RWPE1 (cell line): ENCODE results near the gene SMIM38.
"Not testable (repeated sequence)": the region's sequence is repeated elsewhere in the genome, so short reads cannot be mapped to it uniquely, and the experiment has no call there.

Source experiments
- CTCF ChIA-PET: fragments of 350-600 bp; sonication (Branson Sonifier 250); formaldehyde crosslinking; extraction: SDS; loops from one replicate; lab custom pipeline; 2021; lab: Yijun Ruan, JAX
- POLR2A ChIA-PET: fragments of 400-600 bp; formaldehyde crosslinking; extraction: SDS; loops from one replicate; lab custom pipeline; 2020; ENCODE audit warnings: antibody characterized with exemption; ENCODE audit not compliant: low non-redundant PET; lab: Yijun Ruan, JAX
- DNase-seq: peaks from one replicate; pipeline ENCODE4 v3.0.0; 2012; ENCODE audit warnings: low spot score
- H3K27ac ChIP-seq: fragments of 450-650 bp; 2 replicates; pipeline ENCODE4 v1.5.1; 2017
- TF ChIP-seq, protein P1 (sequence below): fragments of 450-650 bp; conservative IDR thresholded peaks from 2 replicates; pipeline ENCODE4 v1.5.1; 2017; ENCODE audit warnings: low read depth, mild to moderate bottlenecking

Gene SMIM38

DNA sequence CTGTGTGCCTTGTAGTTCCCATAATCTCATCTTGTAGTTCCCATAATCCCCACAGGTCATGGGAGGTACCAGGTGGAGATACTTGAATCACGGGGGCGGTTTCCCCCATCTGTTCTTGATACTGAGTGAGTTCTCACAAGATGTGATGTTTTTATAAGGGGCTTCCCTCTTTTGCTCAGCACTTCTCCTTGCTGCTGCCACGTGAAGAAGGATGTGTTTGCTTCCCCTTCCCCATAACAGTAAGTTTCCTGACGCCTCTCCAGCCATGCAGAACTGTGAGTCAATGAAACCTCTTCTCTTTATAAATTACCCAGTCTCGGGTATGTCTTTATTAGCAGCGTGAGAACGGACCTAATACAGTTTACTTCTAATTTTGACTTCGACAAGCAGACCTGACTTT is 14.0 kb upstream of the SMIM38 start:
- TF ChIP-seq, protein P1, sequence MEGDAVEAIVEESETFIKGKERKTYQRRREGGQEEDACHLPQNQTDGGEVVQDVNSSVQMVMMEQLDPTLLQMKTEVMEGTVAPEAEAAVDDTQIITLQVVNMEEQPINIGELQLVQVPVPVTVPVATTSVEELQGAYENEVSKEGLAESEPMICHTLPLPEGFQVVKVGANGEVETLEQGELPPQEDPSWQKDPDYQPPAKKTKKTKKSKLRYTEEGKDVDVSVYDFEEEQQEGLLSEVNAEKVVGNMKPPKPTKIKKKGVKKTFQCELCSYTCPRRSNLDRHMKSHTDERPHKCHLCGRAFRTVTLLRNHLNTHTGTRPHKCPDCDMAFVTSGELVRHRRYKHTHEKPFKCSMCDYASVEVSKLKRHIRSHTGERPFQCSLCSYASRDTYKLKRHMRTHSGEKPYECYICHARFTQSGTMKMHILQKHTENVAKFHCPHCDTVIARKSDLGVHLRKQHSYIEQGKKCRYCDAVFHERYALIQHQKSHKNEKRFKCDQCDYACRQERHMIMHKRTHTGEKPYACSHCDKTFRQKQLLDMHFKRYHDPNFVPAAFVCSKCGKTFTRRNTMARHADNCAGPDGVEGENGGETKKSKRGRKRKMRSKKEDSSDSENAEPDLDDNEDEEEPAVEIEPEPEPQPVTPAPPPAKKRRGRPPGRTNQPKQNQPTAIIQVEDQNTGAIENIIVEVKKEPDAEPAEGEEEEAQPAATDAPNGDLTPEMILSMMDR, result no peak
- DNase-seq, result no peak
- CTCF ChIA-PET, result interaction anchor here (0.6 kb wide), 1 partner anchor 856 kb away, joined by 4 read pairs; no protein-coding TSS in a partner anchor
- POLR2A ChIA-PET, result no interaction called here
- no peak overlapping the region for H3K27ac ChIP-seq

DNA sequence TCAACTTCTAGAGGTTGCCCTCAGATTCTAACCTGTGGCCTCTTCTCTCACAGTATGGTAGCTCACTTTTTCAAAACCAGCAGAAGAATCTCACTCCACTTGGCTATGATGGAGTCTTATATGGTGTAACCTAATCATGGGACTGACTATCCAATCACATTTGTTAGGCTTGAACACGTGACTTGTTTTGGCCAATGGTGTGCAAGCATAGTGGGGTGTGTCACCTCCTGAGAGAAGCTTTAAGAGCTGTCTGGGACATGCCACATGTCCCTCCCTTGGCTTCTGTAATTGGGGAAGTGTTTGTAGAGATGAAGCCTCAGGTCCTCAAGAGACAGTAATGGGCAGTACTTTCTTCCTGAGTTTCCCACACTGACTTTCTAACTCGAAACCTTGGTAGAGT is 12.8 kb upstream of the SMIM38 start:
- CTCF ChIA-PET, result interaction anchor here (0.7 to 1.4 kb wide), 2 partner anchors 11 to 15 kb away, joined by 3 to 4 read pairs; no protein-coding TSS in a partner anchor
- no peak for DNase-seq

DNA sequence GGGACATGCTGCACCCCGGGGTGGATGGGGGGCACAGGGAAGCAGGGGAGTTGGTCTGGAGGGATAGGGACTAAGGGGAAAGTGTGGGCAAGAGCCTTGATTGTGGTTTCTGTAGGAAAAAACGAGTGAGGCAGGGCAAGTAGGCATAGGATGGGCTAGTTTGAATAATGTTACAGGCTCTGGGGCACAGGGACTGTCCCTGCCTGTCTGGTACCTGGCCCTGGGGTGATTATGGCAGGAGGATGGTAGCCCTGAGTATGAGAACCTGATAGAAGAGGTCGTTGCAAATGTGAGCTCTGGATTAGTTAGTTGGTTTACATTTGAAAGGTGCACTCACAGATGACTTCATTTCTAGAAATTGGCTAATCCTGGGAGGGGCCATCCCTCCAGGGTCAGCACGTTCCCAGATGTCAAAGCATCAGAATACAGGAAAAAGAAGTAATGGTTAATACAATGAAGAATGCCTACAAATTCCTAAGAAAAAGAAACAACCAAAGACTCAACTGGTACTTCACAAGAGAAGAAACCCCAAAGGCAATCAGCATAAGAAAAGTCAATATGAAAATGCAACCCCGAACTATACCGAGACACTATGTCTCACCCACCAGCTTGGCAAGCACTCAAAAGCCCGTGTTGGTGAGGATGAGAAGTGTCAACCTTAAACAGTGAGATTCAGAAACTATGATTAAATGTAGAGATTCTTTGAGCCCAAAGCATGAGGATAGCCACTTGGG is 11.3 kb upstream of the SMIM38 start:
- ChIA-PET POLR2A (no interaction called here), CTCF (interaction anchor here (0.7 kb wide), 1 partner anchor 148 kb away, joined by 3 read pairs; no protein-coding TSS in a partner anchor)
- H3K27ac ChIP-seq, result peak overlapping the region; percentile 49
- TF ChIP-seq, protein P1, result no peak
- DNase-seq, result no peak

More for the DNA sequence above, 12.8 kb upstream of the SMIM38 start:
- H3K27ac ChIP-seq, result no peak overlapping the region
- POLR2A ChIA-PET, result no interaction called here
- TF ChIP-seq, protein P1, result no peak

DNA sequence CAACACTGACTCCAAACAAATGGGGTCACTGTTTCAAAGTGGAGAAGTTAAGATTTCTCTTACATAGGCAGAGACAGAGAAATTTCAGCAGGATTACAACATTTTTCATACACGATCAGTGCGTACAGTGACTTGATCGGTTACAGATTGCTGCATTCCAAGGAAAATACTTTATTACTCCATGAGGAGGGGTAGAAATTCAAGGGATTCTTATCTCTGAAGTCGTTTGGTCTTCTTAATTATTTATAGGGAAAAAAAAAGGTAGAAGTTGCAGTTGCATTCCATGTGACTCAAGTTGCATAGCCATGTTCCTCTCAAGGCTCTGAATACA is 10.7 kb upstream of the SMIM38 start:
- ChIA-PET POLR2A (no interaction called here), CTCF (no interaction called here)
- H3K27ac ChIP-seq, result no peak overlapping the region
- no peak for DNase-seq
- TF ChIP-seq, protein P1, result no peak

DNA sequence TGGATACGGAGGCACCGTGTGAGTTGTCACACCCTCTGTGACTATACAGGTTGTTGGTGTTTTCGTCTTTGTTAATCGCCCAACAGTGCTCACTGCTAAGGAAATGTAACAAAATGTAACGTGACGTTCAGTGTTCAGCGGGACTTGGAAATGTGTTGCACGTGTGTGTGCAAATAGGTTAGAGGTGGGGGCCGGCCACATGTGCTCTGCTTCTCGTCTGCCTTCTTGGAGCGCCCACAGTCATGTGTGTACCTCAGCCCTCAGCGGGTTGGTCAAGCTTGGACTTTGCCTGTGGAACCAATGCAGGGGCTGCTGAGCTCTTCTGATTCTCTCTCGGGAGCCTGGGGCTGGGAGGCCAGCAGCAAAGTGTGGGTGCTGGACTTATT is 7.4 kb upstream of the SMIM38 start:
- POLR2A ChIA-PET, result no interaction called here
- TF ChIP-seq, protein P1, result no peak
- no peak for DNase-seq
- CTCF ChIA-PET, result no interaction called here
- no peak overlapping the region for H3K27ac ChIP-seq

DNA sequence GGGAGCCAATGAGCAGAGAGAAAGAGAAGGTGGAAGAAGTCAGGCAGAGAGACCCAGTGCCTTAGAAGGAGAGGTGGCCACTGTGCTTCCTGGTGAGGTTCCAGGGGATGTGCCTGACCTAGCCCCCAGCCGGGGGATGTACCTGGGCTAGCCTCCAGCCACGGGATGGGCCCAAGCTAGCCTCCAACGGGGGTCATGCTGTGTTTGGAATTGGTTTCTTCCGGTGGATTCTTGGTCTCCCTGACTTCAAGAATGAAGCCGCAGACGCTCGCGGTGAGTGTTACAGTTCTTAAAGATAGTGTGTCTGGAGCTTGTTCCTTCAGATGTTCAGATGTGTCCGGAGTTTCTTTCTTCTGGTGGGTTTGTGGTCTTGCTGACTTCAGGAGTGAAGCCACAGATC is 6.9 kb upstream of the SMIM38 start:
- CTCF ChIA-PET, result no interaction called here
- TF ChIP-seq, protein P1, result no peak
- no peak overlapping the region; the same call in 1 of the 2 replicates for H3K27ac ChIP-seq
- POLR2A ChIA-PET, result no interaction called here
- no peak for DNase-seq

DNA sequence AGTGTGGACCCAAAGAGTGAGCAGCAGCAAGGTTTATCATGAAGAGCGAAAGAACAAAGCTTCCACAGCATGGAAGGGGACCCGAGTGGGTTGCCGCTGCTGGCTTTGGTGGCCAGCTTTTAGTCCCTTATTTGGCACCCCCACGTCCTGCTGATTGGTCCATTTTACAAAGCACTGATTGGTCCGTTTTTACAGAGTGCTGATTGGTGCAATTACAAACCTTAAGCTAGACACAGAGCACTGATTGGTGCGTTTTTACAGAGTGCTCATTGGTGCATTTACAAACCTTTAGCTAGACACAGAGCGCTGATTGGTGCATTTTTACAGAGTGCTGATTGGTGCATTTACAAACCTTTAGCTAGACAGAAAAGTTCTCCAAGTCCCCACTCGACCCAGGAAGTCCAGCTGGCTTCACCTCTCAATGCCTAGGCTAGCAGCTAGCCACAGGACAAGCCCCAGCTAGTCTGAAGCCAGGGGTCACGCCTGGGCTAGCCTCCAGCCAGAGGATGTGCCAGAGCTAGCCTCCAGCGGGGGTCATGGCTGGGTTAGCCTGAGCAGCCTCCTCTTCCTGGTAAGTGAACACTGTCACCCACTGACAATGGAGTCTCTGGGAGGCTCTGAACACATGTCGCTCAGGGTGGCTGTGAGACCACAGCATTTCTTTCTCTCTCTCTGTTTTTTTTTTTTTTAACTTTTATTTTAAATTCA is 6.2 kb upstream of the SMIM38 start:
- H3K27ac ChIP-seq, DNase-seq, POLR2A ChIA-PET: not testable (repeated sequence)
- CTCF ChIA-PET, result interaction anchor here (0.6 kb wide), 1 partner anchor 435 kb away, joined by 3 read pairs; no protein-coding TSS in a partner anchor
